ENCODE measurements around the gene ACP7.
"Not testable (repeated sequence)": the region's sequence is repeated elsewhere in the genome, so short reads cannot be mapped to it uniquely, and the experiment has no call there.

ACP7 gene

GRCh38 chr19:39131255-39131755 lies 47.1 kb downstream of the ACP7 start:
- DNase-seq (ENCODE audit: low spot score): no peak

GRCh38 chr19:39132344-39132969 lies 48.3 kb downstream of the ACP7 start:
- DNase-seq (ENCODE audit: low spot score): no peak

- no peak for DNase-seq (ENCODE audit: low spot score)
Measured at GRCh38 chr19:39133431-39134270, 49.5 kb downstream of the ACP7 start.

GRCh38 chr19:39135701-39136100 lies 51.5 kb downstream of the ACP7 start:
- no peak for DNase-seq (ENCODE audit: low spot score)

GRCh38 chr19:39136225-39136940 lies 52.2 kb downstream of the ACP7 start:
- no peak for DNase-seq (ENCODE audit: low spot score)

- no peak for DNase-seq (ENCODE audit: low spot score)
Measured at GRCh38 chr19:39137131-39137530, 53.0 kb downstream of the ACP7 start.

- no peak for DNase-seq (ENCODE audit: low spot score)
Measured at GRCh38 chr19:39138221-39139211, 54.3 kb downstream of the ACP7 start.

GRCh38 chr19:39139305-39139874 lies 55.2 kb downstream of the ACP7 start:
- no peak for DNase-seq (ENCODE audit: low spot score)

- DNase-seq (ENCODE audit: low spot score): no peak
Measured at GRCh38 chr19:39139971-39140453, 55.8 kb downstream of the ACP7 start.

GRCh38 chr19:39140594-39140993 lies 56.4 kb downstream of the ACP7 start:
- DNase-seq (ENCODE audit: low spot score): no peak

GRCh38 chr19:39141929-39142328 lies 57.8 kb downstream of the ACP7 start:
- DNase-seq (ENCODE audit: low spot score): no peak

GRCh38 chr19:39142630-39143029 lies 58.5 kb downstream of the ACP7 start:
- DNase-seq (ENCODE audit: low spot score): no peak

GRCh38 chr19:39143757-39144289 lies 59.7 kb downstream of the ACP7 start:
- DNase-seq (ENCODE audit: low spot score): not testable (repeated sequence)

- peak; percentile 40 for DNase-seq (ENCODE audit: low spot score)
Measured at GRCh38 chr19:39144290-39145071, 60.3 kb downstream of the ACP7 start.

- peak; percentile 84 for DNase-seq (ENCODE audit: low spot score)
Measured at GRCh38 chr19:39145180-39145953, 61.2 kb downstream of the ACP7 start.

GRCh38 chr19:39146091-39146490 lies 61.9 kb downstream of the ACP7 start:
- no peak for DNase-seq (ENCODE audit: low spot score)

- DNase-seq (ENCODE audit: low spot score): no peak
Measured at GRCh38 chr19:39146686-39147450, 62.7 kb downstream of the ACP7 start.

- DNase-seq (ENCODE audit: low spot score): no peak
Measured at GRCh38 chr19:39147480-39147879, 63.3 kb downstream of the ACP7 start.
